SJSA1 (cell line): Measurements from ENCODE around the gene DNAH7. TPM values are rescaled to one million over a fixed set of nuclear protein-coding genes. Genes with fewer than 3 reads are reported as not detected.
"Not testable (repeated sequence)": the region's sequence is repeated elsewhere in the genome, so short reads cannot be mapped to it uniquely, and the experiment has no call there.

Experiments
- DNase-seq, 2 experiments: peaks; one replicate each; pipeline ENCODE4 v3.0.0-alpha.2; 2015 to 2020; ENCODE audit warnings: low spot score in 2 of 2, low read depth in 1 of 2
- H3K27ac ChIP-seq: fragments of 250-450 bp; sonication (Bioruptor Pico); 2 replicates; pipeline ENCODE4 v1.5.1; 2020; ENCODE audit warnings: mild to moderate bottlenecking, moderate library complexity
- H3K27me3 ChIP-seq: fragments of 250-450 bp; sonication (Bioruptor Pico); replicated peaks from 2 replicates; pipeline ENCODE4 v1.5.1; 2020; ENCODE audit warnings: mild to moderate bottlenecking, moderate library complexity
- H3K36me3 ChIP-seq: fragments of 250-450 bp; sonication (Bioruptor Pico); 2 replicates; pipeline ENCODE4 v1.5.1; 2020; ENCODE audit warnings: mild to moderate bottlenecking
- H3K4me1 ChIP-seq: fragments of 250-450 bp; sonication (Bioruptor Pico); replicated peaks from 2 replicates; pipeline ENCODE4 v1.6.1; 2021; ENCODE audit warnings: mild to moderate bottlenecking
- H3K4me3 ChIP-seq: fragments of 250-450 bp; sonication (Bioruptor Pico); 2 replicates; pipeline ENCODE4 v1.5.1; 2020; ENCODE audit warnings: mild to moderate bottlenecking
- H3K9me3 ChIP-seq: fragments of 250-450 bp; sonication (Bioruptor Pico); replicated peaks from 2 replicates; pipeline ENCODE4 v1.5.1; 2020; ENCODE audit warnings: mild to moderate bottlenecking
- total RNA-seq: library from RNA; depleted of rRNA; stranded (reverse); fragments of >200 nt; shearing (Covaris generic); gene quantifications from 2 replicates; pipeline ENCODE4 v1.2.3, GENCODE V29; 2014

DNAH7 gene
- total RNA-seq, 1 experiment from 2014 or later = under 0.01 TPM

DNA sequence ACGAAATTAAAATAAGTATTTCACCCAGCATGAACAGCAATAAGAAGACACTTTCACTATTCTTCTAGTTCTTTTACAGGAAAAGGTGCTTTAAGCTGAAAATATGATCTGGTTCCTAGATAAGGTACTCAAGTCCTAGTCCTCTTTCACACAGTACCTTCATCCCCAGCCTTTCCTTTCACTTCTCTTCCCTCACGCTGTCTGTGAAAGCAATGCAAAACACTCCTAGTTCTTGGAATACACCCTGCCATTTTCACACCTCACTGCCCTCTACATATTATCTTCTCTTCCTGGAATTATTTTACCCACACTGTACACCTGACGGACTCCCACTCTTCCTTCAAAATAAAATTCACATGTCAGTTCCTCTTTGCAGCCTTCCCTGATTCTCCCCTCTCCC, 82.9 kb downstream of the DNAH7 start:
- no peak overlapping the region for H3K27ac ChIP-seq
- H3K27me3 ChIP-seq = no peaks in the 10 kb centered on the region
- no peaks in the 10 kb centered on the region for H3K4me1 ChIP-seq
- no peaks in the 10 kb centered on the region for H3K36me3 ChIP-seq
- H3K9me3 ChIP-seq = no peaks in the 10 kb centered on the region
- no peak overlapping the region for H3K4me3 ChIP-seq
- DNase-seq = no peak

DNA sequence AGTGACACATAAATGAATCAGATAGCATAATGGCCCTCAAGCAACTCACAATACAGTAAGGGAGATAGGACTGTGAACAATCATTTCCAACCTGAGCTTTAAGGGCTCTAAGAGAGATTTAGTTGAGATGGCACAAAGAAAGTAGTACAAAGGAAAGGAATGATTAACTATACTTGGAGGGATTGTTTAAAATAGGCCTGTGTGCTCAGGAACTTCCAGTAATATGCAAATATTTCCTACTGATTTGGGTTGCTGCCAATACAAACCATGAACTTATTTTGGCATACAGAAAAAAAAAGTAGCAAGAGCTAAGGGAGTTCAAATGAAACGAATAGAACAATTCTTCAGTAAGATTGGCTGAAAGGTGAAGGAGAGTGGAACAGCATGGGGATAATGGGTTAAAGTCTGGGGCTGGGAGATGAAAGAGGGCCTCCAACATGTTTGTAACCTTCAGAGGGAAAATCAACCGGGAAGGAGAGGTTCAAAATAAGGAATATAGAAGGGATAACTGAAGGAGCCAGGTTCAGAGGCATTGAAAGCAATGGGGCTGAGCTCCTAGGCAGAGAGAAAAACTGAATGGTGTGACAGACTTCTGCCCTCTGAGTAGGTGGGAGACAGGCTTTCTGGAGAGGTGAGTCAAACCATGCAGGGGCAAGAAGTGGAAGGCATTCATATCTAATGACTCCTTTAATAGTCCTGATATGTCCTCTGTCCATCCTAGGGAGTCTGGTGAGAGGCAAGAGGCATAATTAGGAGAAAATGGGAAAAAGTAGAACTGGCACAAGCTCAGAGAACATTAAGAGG, 83.5 kb downstream of the DNAH7 start:
- Histone ChIP-seq H3K27ac (no peak overlapping the region), H3K36me3 (no peaks in the 10 kb centered on the region), H3K4me1 (no peaks in the 10 kb centered on the region), H3K4me3 (no peak overlapping the region), H3K27me3 (no peaks in the 10 kb centered on the region), H3K9me3 (no peaks in the 10 kb centered on the region)
- DNase-seq = no peak

DNA sequence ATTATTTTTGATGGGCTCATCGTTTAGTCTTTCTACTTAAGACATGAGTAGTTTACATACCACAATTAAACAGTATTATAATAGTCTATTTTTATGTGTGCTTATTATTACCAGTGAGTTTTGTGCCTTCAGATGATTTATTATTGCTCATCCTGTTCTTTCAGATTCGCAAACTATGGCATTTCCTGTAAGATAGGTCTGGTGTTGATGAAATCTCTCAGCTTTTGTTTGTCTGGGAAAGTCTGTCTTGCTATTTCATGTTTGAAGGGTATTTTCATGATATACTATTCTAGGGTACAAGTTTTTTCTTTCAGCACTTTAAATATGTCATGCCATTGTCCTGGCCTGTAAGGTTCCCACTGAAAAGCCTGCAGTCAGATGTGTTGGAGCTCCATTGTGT, 101.3 kb downstream of the DNAH7 start:
- no peaks in the 10 kb centered on the region for H3K27me3 ChIP-seq
- H3K4me1 ChIP-seq = no peaks in the 10 kb centered on the region
- no peak overlapping the region for H3K4me3 ChIP-seq
- DNase-seq = no peak
- no peaks in the 10 kb centered on the region for H3K9me3 ChIP-seq
- no peaks in the 10 kb centered on the region for H3K36me3 ChIP-seq
- H3K27ac ChIP-seq = no peak overlapping the region

DNA sequence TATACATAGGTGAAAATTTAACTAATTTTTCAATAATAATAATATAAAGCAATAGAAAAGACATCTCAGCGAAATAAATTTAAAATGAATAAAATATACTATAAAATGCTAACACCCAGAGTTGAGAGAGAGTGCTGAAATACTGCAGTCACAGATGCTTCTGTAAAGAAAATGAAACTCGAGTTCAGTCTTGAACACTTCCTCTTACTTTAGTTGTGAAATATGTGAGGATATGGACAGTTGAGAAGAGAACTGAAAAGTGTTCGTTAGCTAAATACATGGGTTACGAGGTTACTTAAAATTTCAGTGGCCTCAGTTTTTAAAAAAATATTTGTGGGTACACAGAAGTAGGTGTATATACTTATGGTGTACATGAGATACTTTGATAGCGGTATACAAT, 106.8 kb downstream of the DNAH7 start:
- Histone ChIP-seq H3K27ac (no peak overlapping the region), H3K36me3 (no peaks in the 10 kb centered on the region), H3K9me3 (no peaks in the 10 kb centered on the region), H3K27me3 (no peaks in the 10 kb centered on the region), H3K4me3 (no peak overlapping the region), H3K4me1 (no peaks in the 10 kb centered on the region)
- DNase-seq = no peak

DNA sequence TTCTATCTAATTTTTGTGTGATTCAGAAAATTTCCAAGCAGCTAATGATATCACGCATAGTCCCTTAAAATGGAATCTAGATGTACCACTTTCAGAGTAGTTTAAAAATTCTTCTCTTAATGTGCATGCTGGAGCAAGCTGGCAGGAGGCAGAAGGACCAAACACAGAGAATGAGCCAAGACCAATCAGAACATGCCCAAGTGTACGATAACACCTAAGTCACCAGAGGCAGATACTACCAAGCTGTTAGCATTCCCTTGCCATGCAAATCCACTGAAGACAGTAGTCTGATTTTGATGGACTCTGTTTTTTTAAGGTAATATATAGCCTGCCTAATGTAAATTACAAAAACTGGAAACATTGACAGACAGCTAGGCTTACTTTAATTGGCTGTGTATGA, 109.3 kb downstream of the DNAH7 start:
- Histone ChIP-seq H3K27me3 (no peaks in the 10 kb centered on the region), H3K27ac (no peak overlapping the region), H3K9me3 (no peaks in the 10 kb centered on the region), H3K36me3 (no peaks in the 10 kb centered on the region), H3K4me1 (no peaks in the 10 kb centered on the region), H3K4me3 (no peak overlapping the region)
- DNase-seq = no peak

DNA sequence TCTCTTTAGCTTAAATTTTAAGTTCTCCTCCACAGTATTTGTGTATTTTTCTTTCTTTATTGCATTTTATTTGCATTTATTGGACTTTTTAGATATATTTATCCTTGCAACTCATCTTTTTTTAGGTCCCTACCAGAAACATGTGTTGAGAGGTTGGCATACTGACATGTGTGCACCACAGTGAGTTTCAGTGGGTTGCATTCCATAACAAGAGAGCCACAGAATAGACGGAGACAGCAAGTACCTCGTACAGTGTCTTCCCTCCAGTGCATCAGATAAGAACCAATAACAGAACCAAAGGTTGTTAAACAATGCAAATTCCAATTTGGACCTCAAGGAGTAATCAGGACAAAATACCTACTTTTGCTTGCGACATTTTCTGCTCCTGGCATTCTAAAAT, 111.9 kb downstream of the DNAH7 start:
- Histone ChIP-seq H3K4me1 (no peaks in the 10 kb centered on the region), H3K27me3 (no peaks in the 10 kb centered on the region), H3K4me3 (no peak overlapping the region), H3K36me3 (no peaks in the 10 kb centered on the region), H3K9me3 (no peaks in the 10 kb centered on the region), H3K27ac (no peak overlapping the region)
- no peak for DNase-seq

DNA sequence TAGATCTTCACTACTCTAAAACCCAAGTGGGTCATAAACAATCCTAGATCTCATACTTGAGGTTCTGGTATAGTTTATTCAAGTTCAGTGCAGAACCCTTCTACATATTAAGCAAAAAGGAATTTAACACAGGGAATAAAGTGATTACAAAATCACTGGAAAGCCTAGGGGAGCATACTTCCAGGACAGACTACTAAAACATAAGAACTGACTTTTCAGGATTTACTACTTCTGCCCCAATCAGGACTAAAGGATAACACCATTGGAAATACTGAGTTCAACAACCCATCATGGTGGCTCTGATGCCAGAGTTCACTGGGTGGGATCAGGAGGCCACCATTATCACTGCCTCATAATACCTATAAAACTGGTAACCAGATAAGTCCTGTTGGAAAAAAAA, 123.6 kb downstream of the DNAH7 start:
- Histone ChIP-seq H3K9me3 (no peaks in the 10 kb centered on the region), H3K4me1 (no peaks in the 10 kb centered on the region), H3K36me3 (no peaks in the 10 kb centered on the region), H3K4me3 (no peak overlapping the region), H3K27ac (no peak overlapping the region), H3K27me3 (no peaks in the 10 kb centered on the region)
- DNase-seq = no peak

DNA sequence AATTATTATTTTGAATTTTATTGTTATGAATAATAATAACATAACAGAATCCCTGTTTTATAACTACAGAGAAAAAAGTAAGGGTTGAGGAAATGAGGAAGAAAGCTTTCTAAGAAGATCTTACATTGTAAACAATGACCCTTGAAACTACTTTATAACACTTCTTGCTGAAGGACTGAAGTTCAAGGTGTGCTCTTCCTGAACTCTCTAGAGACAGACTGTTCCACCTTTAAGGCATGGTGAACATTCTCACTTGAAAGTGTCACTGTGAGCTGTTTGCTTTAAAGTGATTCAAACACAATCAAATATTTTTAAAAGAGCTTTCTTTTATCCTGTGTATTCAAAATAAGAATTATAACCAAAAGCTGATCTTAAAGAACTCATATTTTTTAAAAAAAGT, 131.5 kb downstream of the DNAH7 start:
- no peaks in the 10 kb centered on the region for H3K4me1 ChIP-seq
- H3K9me3 ChIP-seq = no peaks in the 10 kb centered on the region
- H3K4me3 ChIP-seq = no peak overlapping the region
- no peak overlapping the region for H3K27ac ChIP-seq
- H3K36me3 ChIP-seq = no peaks in the 10 kb centered on the region
- no peak for DNase-seq
- H3K27me3 ChIP-seq = no peaks in the 10 kb centered on the region; the same call in 1 of the 2 replicates

DNA sequence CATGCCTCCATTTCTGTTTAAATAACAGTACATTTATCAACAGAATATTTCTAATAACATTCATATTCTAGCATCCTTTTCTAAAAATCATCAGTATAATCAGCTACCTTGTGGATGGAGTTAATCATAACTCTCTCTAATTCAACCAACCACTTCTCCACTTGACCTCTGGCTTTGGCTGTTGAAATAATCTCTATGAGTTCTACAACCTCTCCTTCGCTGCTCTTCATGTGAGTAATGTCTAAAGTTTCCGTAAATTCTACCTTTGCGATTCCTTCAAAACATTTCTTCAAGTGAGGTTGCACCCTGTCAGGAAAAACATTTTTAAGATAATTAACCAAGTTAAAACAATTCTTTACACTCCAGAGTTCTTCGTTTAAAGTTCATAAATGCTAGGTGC, 134.2 kb downstream of the DNAH7 start:
- Histone ChIP-seq H3K36me3 (no peaks in the 10 kb centered on the region), H3K4me1 (no peaks in the 10 kb centered on the region), H3K9me3 (no peaks in the 10 kb centered on the region), H3K27ac (no peak overlapping the region), H3K27me3 (no peaks in the 10 kb centered on the region; the same call in 1 of the 2 replicates), H3K4me3 (no peak overlapping the region)
- DNase-seq = no peak

DNA sequence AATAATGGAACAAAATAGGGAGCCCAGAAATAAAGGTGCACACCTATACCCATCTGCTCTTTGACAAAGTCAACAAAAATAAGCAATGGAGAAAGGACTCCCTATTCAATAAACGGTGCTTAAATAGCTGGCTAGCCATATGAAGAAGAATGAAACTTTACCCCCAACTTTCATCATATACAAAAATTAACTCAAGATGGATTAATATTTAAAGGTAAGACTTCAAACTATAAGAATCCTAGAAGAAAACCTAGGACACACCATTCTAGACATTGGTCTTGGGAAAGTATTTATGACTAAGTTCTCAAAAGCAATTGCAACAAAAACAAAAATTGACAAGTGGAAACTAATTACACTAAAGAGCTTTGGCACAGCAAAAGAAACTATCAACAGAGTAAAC, 139.1 kb downstream of the DNAH7 start:
- DNase-seq = no peak
- no peaks in the 10 kb centered on the region for H3K36me3 ChIP-seq
- no peaks in the 10 kb centered on the region for H3K27me3 ChIP-seq
- H3K27ac ChIP-seq = no peak overlapping the region
- no peak overlapping the region for H3K4me3 ChIP-seq
- no peaks in the 10 kb centered on the region for H3K9me3 ChIP-seq
- H3K4me1 ChIP-seq = no peaks in the 10 kb centered on the region

DNA sequence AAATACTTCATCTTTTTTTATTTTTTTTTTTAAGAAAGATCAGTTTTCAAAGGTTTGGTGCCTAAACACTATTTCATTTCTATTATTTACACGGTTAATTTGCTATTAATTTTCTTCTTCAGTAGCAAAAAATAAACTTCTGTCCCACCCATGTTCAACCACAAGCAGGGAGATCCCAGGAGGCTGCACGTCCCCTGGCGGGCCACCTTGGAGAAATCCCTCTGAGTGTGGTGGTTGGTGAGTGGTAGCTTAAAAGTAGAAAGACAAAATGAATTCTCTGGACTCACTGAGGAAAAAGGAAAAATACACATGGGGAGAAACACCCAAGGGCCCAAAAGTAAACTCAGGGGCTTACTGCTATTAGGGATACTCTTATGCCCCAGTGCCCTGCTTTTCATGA, 143.5 kb downstream of the DNAH7 start:
- Histone ChIP-seq H3K36me3 (no peaks in the 10 kb centered on the region), H3K4me1 (no peaks in the 10 kb centered on the region), H3K27ac (no peak overlapping the region), H3K9me3 (no peaks in the 10 kb centered on the region), H3K4me3 (no peak overlapping the region), H3K27me3 (no peaks in the 10 kb centered on the region)
- DNase-seq = no peak

DNA sequence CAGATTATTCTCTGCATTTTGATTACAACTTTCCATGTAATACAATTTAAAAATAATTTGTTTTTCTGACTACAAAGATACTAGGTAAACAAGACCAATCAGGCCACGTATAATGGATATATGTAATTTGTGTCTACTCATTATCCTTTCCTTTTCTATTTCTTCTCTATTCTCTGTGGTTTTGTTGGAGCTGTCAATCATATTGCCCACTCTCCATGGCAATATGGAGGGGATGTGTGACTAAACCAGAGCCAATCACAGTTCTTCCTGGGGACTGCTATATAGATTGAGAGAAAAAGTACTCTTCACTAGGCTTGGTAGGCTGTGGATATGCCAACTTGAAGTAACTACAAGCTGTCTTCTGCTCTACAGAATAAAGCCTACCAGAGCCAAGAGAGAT, 144.7 kb downstream of the DNAH7 start:
- no peaks in the 10 kb centered on the region for H3K4me1 ChIP-seq
- no peaks in the 10 kb centered on the region for H3K9me3 ChIP-seq
- no peaks in the 10 kb centered on the region for H3K27me3 ChIP-seq
- no peak overlapping the region for H3K27ac ChIP-seq
- H3K36me3 ChIP-seq = no peaks in the 10 kb centered on the region
- no peak overlapping the region for H3K4me3 ChIP-seq
- no peak for DNase-seq

DNA sequence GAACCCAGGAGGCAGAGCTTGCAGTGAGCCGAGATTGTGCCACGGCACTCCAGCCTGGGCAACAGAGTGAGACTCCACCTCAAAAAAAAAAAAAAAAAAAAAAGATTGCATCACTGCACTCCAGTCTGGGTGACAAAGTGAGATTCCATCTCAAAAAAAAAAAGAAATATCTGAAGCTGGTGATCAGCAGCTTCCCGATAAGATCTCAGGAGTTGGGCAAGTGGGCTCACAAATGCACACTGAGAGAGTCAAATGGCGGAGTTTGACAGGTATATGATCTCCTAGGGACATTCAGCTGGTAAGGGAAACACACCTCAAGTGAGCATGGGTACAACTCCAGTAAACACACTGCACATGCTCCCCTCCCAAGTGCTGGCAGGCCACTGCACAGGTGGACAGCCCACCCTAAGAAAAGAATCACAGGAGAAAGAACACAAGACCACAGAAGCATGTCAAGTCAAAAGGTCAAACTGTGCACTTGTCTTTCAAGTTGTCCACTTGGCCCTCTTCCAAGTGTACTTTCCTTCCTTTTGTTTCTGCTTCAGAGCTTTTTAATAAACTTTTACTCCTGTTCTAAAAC, 151.5 kb downstream of the DNAH7 start:
- not testable (repeated sequence) for H3K4me3 ChIP-seq, H3K27ac ChIP-seq, H3K27me3 ChIP-seq, DNase-seq, H3K4me1 ChIP-seq, H3K36me3 ChIP-seq, H3K9me3 ChIP-seq

DNA sequence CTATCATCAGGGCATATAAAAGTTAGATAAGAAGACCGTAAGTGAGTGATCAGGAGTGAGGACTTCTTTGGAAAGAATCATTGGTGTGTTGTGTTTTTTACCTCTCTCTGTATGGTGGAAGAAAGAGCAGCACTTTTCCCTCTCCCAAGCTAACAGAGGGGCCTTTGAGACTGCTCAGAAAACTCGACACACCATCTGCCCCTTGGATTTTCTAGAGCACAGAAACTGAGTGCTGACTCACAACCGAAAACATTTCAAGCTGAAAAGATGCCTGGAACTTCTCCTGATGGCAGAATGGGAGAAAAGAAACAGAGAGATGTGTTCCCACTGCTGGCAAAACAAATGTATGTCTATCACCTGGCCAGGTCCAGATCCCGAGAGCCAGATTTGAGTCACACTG, 156.6 kb downstream of the DNAH7 start:
- no peak overlapping the region for H3K27ac ChIP-seq

DNA sequence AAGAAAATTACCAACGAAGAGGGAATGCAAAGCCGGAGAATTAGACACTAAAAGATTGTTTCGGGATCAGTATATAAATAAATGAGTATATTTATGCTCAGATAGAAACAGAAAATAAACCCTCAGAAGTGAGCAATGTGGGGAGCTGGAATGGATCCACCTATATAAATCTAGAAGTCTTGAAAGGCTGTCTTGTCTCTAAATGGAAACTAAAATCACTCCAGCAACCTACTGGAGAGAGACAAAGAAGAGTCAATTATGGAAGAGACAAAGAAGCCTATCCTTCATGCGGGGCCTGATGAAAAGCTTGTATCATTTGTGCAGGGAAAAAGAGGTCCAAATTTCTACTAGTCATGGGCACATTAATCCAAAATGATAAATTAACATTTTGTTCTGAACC, 158.1 kb downstream of the DNAH7 start:
- no peaks in the 10 kb centered on the region for H3K36me3 ChIP-seq
- no peak overlapping the region for H3K27ac ChIP-seq
- no peak for DNase-seq
- H3K4me1 ChIP-seq = no peaks in the 10 kb centered on the region
- H3K27me3 ChIP-seq = no peaks in the 10 kb centered on the region
- H3K4me3 ChIP-seq = no peak overlapping the region
- no peaks in the 10 kb centered on the region for H3K9me3 ChIP-seq

More for the DNA sequence above, 156.6 kb downstream of the DNAH7 start:
- H3K4me1 ChIP-seq = no peaks in the 10 kb centered on the region
- H3K27me3 ChIP-seq = no peaks in the 10 kb centered on the region
- no peaks in the 10 kb centered on the region for H3K36me3 ChIP-seq
- no peak overlapping the region for H3K4me3 ChIP-seq
- no peaks in the 10 kb centered on the region for H3K9me3 ChIP-seq
- no peak for DNase-seq
